Embryonic facial prominence (tissue), 1 donor: Measurements from ENCODE around the gene PLCH2.

Source experiments
- DNase-seq: peaks from one replicate; pipeline ENCODE4 v3.0.0-alpha.2; 2016; ENCODE audit errors: extremely low spot score

Gene PLCH2, protein sequence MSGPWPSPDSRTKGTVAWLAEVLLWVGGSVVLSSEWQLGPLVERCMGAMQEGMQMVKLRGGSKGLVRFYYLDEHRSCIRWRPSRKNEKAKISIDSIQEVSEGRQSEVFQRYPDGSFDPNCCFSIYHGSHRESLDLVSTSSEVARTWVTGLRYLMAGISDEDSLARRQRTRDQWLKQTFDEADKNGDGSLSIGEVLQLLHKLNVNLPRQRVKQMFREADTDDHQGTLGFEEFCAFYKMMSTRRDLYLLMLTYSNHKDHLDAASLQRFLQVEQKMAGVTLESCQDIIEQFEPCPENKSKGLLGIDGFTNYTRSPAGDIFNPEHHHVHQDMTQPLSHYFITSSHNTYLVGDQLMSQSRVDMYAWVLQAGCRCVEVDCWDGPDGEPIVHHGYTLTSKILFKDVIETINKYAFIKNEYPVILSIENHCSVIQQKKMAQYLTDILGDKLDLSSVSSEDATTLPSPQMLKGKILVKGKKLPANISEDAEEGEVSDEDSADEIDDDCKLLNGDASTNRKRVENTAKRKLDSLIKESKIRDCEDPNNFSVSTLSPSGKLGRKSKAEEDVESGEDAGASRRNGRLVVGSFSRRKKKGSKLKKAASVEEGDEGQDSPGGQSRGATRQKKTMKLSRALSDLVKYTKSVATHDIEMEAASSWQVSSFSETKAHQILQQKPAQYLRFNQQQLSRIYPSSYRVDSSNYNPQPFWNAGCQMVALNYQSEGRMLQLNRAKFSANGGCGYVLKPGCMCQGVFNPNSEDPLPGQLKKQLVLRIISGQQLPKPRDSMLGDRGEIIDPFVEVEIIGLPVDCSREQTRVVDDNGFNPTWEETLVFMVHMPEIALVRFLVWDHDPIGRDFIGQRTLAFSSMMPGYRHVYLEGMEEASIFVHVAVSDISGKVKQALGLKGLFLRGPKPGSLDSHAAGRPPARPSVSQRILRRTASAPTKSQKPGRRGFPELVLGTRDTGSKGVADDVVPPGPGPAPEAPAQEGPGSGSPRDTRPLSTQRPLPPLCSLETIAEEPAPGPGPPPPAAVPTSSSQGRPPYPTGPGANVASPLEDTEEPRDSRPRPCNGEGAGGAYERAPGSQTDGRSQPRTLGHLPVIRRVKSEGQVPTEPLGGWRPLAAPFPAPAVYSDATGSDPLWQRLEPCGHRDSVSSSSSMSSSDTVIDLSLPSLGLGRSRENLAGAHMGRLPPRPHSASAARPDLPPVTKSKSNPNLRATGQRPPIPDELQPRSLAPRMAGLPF (N-terminal part only)

DNA sequence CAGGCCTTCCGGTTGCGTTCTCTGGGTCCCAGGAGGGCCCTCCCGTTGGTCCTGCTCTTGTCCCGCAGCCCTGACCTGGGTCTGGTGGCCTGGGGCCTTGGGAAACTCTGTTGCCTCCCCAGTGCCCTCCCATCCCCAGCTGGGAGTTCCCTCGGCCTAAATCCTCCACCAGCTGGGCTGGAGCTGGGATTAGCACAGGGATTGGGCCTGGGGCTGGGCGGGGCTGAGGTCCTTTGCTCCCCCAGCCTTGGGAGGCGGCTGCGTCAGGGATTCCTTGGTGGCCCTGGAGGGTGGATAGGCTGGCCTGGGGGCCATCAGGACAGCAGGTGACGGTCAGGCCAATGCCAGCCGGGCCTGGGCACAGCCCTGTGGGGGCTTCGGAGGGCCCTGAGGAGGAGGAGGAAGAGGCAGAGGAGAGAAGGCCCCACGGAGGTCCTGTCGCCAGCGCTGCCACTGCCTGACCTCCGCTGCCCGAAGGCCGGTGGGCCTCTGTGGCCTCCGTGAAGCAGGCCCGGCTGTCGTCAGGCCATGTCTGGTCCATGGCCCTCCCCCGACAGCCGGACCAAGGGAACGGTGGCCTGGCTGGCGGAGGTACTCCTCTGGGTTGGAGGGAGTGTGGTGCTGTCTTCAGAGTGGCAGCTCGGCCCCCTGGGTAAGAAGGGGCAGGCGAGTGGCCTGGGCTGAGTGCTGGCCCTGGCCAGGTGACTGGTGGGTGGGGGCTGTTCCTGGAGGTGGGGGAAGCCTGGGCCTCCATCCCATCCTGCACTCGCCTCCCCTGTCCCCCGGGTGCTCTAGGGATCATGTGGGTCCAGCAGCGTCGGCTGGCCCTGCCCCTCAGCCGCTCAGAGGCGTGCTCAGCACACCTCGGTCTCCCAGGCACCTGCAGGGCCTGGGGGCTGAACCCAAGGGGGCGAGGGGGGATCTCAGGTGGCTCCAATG is at the start of gene PLCH2:
TSS of gene PLCH2 (plus strand) at position 229 of the 939 bp plus-strand sequence. CDS start at position 529, 300 bp downstream.
- DNase-seq, result no peak

GRCh38 chr1:2426540-2426939 is 49.5 kb upstream of the PLCH2 start:
- DNase-seq, result no peak

GRCh38 chr1:2427051-2427450 is 49.0 kb upstream of the PLCH2 start:
- DNase-seq, result no peak

DNA sequence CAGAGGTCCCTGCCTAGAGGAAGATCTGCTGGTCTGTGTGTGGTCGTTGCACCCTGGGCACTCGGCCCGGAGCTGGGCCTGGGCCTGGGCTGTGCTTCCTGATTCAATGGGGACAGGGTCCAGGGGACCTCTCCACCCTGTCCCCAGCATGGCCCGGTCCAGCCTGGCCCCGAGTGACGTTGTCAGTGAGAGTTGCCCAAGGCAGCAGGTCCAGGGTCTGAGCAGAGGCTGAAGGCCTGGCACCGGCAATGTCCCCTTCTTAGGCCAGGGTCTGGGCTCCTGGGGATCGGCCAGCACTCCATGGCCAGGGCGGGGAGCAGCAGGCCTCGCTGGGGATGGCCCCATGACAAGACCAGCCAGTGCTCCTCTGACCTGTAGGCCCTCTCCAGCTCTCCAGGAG is 48.1 kb upstream of the PLCH2 start:
- no peak for DNase-seq

DNA sequence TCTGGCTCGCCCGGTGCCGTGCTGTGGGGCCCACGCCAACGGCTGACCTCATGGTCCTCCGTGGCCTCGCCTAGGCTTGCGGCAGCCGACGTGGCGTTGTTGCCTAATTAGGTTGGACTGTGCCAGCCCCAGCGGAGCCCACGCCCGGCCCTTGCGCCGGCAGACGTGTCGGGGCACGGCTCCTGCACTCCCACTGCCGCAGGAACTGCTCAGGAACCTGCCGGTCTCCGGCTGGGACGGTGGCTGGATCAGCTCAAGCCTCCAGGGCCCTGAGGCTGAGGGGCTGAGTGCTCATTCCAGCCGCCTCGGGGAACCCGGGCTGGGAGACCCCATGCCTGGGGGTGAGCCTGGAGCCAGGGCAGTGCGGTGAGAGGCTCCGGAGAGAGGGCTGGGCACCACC is 47.6 kb upstream of the PLCH2 start:
- DNase-seq, result no peak

DNA sequence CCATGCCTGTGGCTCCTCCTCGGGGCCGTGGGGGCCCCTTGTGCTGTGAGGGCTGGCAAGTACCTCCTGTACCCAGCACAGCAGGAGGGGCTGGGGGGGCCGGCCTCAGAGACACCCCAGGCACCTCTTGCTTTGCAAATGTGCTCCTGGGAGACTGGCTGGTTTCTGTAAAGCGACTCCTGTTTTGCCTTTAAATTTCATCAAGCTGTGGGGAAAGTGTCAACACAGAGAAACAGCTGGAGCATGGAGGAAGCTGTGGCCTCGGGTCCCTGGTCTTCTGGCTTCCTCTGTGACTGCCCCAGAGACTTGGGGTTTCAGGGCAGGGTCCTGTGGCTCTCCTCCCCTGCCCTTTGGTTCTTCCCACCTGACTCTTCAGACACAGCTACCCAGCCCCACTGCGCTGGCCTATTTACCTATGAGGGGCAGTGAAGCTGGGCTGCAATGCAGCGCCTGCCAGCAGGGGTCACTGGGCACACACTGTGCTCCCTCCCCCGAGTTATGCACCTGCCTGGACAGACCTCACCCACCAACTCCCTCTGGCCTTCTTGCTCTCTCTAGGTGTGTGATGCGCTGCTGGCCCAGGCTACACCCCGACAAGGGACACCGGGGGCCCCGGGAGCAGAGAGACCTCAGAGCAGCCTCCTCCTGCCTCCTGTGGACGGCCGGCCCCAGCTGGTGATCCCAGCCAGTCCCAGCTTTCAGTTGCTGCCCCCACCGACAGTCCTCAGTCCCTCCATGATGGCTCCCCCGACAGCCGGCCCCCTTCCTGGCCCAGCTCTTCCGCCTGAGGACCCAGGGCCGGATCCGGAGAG is 46.1 kb upstream of the PLCH2 start:
- no peak for DNase-seq

DNA sequence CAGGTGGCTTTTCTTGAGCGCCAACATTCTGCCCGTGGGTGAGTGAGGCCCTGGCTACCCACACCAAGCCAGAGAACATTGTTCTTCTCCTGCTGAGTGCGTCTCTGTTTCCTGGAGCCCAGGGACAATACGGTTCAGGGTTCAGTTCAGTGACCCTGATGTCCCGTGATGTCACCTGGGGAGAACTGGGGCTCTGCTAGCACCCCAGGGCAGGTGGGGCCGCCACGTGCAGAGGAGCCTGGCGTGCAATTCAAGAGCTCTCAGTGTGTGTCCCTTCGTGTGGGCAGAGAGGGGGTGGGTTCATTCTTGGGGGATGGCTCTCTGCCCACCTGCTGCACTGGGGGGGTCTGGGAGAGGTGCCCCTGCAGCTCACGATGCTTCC is 45.5 kb upstream of the PLCH2 start:
- no peak for DNase-seq

DNA sequence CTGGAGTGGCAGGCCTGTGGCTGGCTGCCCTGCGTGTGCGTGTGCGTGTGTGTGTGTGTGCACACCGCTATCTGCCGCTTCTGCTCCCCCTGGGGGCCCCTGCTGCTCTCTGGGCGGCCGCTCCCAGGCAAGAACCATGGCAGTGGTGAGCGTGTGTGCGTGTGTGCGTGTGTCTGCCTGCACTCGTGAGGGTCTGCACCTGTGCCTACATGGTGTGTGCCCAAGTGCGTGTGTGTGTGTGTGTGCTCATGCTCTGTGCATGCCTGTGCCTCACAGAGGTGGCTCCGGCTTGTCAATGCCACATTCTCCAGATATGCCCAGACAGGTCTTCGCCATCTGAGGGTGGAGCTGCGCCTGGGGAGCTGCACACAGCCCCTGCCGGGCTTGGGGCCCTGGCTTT is 45.0 kb upstream of the PLCH2 start:
- no peak for DNase-seq

DNA sequence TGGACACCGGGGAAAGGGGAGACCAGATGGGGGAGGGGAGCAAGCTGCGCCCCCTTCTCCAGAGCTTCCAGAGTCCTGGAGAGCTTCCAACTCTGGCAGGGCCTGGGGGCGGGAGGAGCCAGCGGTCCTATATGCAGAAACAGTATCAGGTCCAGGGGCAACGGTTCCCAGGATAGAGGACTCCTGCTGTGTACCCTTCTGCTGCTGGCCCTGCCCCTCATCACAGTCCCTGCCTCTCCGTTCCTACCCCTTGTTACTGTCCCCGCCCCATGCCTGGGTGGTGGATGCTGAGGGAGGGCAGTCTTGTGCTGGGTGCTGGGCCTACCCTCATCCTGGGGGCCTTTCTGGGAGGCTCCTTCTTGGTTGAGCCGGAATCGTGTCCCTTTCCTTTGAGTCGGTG is 44.6 kb upstream of the PLCH2 start:
- DNase-seq, result no peak

- DNase-seq, result no peak
Measured at GRCh38 chr1:2432441-2432844, 43.6 kb upstream of the PLCH2 start.

DNA sequence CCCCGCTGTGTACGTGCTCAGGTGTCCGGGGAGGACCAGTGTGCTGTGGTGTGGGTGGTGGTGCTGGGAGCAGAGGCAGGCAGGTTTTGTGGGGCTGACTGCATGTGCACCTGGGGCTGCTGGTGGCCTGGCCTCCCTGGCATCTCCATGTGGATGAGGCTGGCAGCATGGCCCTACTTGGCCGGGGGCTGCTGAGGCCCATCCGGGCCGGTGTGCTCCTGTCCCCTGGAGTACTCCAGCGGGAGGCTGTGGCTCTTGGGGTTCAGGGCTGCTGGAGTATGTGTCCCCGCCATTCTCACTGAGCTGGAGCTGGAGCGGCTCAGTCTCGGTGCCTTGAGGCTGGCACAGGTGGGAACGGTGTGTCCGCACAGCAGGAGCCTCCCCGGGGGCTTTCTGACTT is 42.9 kb upstream of the PLCH2 start:
- DNase-seq, result no peak

DNA sequence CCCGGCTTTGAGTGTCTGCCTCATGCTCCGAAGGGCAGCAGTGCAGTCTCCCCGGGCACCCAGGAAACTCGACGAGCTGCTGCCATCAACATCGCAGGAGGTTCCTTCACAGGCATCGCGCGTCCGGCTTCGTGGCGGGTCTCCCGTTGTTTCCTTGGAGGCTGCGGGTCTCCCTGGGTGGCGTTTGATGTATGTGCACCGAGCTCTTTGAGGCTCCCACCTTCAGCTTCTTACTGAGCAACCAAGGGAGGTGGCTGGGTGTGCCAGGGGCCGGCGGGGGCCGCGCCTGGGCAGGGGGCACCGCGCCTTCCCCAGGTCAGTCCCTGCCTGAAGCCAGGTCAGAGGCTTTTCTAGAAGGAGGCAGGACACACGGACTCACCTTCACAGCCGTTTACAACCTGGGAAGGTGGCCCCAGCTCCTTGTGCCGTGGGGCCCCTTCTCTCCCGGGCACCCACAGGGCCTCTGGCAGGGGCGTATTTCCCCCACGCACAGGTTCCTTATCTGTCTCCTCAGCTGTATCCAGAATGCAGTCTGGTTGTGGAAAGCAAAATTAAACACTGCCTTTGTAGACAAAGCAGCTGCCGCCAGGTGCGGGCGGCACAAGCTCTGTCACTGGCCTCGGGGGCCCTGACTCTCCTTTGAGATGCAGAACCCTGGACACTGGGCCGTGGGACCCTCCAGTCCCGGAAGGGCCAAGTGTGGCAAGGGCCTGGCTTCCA is 42.0 kb upstream of the PLCH2 start:
- DNase-seq, result no peak

DNA sequence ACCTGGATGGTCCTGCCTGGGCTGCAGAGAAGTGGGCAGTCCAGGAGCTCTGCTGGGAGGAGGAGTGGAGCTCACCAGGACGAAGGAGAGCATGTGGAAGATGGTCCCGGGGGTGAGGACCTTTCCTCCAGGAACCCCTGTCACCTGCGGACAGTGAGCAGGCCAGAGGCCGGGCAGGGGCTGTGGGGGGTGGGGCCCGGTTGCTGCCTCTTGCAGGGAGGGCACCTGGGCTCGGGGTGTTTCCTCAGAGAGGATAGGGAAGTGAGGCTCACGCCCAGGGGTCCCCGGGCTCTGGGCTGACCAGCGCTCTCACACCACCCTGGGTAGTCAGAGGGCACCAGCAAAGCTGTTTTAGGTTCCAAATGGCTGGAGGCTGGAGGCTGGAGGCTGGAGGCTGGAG is 41.0 kb upstream of the PLCH2 start:
- DNase-seq, result no peak

GRCh38 chr1:2435746-2436355 is 40.2 kb upstream of the PLCH2 start:
- DNase-seq, result no peak

DNA sequence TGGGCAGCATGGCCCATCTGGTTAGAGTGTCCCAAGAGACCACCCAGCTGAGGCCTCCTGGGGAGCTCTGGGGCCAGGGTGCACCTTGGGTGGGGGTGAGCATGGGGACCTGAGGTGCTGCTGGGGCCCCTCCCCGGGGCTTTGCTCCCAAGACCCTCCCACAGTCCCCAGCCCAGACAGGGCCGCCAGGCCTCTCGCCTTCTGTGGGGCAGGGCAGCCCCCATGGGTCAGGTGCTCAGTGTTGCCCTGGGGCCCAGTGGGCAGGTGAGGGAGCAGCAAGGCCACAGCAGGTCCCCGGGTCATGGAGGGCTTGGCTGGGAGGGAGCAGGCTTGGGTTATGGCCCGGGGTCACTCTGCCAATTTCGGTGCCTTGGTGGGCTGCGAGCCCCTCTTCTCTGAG is 39.2 kb upstream of the PLCH2 start:
- no peak for DNase-seq

DNA sequence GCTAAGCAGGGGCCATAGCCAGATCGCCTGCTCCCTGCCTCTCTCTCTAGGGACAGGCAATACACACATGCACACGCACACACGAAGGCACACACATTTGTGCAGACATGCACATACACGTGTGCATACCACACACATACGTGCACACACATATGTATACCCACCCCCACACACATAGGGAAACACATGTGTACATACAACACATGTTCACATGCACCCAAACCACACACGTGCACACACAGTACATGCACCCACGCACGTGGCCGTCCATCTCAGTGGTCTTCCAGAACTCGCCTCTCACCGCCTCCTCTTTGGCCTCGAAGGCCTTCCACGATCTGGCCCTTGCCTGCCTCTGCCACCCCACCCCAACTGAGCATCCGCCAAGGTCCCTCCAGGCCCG is 38.5 kb upstream of the PLCH2 start:
- no peak for DNase-seq

DNA sequence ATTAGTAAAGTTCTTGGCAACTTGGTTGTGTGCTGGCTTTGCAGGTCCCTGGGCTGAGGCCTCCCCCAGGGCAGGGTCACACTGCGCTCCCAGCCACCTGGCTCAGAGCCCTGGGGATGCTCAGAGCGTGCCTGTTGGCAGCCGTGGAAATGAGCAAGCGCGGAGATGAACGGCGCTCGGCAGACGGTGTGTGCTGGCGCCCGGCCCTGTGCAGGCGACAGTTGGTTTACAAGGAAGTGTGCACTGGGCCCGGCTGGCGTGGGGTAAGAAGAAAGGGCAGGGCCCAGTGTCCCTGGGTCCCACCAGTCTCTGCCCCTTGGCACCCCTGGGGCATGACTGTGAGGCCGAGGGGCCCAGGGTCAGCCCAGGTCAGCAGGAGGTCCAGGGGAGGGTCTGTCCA is 38.1 kb upstream of the PLCH2 start:
- DNase-seq, result no peak

GRCh38 chr1:2438641-2439040 is 37.4 kb upstream of the PLCH2 start:
- DNase-seq, result no peak

- DNase-seq, result no peak
Measured at GRCh38 chr1:2439369-2439768, 36.7 kb upstream of the PLCH2 start.
